Measurements from ENCODE around the gene VWA7.
"Not testable (repeated sequence)": the region's sequence is repeated elsewhere in the genome, so short reads cannot be mapped to it uniquely, and the experiment has no call there.

Gene VWA7, protein sequence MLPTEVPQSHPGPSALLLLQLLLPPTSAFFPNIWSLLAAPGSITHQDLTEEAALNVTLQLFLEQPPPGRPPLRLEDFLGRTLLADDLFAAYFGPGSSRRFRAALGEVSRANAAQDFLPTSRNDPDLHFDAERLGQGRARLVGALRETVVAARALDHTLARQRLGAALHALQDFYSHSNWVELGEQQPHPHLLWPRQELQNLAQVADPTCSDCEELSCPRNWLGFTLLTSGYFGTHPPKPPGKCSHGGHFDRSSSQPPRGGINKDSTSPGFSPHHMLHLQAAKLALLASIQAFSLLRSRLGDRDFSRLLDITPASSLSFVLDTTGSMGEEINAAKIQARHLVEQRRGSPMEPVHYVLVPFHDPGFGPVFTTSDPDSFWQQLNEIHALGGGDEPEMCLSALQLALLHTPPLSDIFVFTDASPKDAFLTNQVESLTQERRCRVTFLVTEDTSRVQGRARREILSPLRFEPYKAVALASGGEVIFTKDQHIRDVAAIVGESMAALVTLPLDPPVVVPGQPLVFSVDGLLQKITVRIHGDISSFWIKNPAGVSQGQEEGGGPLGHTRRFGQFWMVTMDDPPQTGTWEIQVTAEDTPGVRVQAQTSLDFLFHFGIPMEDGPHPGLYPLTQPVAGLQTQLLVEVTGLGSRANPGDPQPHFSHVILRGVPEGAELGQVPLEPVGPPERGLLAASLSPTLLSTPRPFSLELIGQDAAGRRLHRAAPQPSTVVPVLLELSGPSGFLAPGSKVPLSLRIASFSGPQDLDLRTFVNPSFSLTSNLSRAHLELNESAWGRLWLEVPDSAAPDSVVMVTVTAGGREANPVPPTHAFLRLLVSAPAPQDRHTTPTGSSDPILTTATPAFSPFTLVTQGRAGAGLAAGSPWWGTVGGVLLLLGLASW

GRCh38 chr6:31776989-31777666 lies at the start of gene VWA7:
TSS of gene VWA7 (minus strand) at chr6:31777328. CDS start at chr6:31776779, 549 bp downstream.
- DNase-seq: peak; percentile 75

- DNase-seq: peak; percentile 51
Observed at GRCh38 chr6:31826793-31827285, 49.7 kb upstream of the VWA7 start.

GRCh38 chr6:31825553-31825952 lies 48.4 kb upstream of the VWA7 start:
- no peak for DNase-seq

GRCh38 chr6:31823592-31824196 lies 46.6 kb upstream of the VWA7 start:
- not testable (repeated sequence) for DNase-seq

DNA sequence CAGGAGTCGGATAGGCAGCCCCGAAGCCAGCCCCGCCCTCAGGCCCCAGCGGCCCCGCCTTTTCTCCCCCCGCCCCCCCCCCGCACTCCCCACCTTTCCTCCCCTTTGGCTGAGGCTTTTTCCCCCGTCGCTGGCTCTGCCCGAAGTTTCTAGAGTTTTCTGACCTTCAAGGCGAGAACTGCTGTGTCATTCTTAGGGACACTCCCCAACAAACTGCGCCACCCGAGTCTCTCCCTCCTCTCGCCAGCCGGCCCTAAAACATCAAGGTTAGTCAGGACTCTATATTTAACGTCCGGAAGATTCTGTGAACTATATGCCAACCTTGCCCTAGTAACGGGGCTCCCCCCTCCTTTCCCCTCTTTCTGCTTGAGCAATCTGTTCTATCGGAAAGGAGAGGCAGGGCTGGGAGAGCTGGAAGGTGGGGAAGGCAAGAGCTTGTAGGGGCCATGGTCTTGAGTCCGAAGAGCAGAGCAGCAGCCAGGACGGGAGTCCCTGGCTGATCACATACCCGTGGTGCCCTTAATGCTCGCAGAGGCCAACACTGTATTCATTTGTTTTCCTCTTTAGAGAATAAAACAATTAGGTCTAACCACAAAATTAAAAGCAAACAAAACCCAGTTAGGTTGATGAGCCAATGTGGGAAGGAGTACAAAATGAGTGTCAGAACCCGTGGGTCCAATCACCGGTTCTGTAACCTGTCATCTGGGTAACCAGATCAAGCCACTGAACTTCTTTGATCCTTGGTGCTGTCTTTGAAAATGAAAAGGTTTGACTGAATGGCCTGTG lies 45.1 kb upstream of the VWA7 start:
- peak; percentile 75 for DNase-seq

DNA sequence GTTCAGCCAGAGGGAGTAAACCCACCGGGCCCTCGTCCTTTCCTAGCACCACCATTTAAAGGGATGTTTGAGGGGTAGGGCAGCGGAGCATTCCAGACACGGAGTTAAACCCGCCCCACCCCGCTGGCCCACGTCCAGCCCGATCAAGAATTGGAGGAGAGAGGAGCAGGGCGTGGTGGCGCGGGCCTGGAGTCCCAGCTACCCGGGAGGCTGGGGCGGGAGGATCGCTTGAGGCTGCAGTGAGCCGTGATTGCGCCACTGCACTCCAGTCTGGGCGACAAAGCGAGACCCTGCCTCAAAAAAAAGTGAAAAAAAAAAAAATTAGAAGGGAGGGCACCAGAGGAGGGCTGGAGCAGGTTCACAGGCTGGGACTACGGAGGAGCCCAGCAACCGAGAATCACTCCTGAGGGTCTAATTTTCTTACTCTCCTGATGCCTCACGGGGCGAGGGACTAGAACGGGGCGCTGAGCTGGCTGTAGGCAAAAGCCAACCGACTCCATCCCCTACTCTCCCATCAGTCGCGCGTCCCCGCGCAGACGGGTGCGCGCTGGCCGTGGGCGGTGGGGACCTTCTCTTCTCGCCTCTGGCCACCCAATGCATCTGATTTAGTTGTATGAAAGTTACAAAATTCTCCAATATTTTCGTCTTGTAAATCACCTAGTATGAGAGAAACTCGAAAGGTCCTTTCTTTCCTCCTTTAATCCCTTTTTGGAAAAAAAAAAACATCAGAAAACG lies 44.3 kb upstream of the VWA7 start:
- no peak for DNase-seq

GRCh38 chr6:31820399-31820798 lies 43.3 kb upstream of the VWA7 start:
- DNase-seq: not testable (repeated sequence)

GRCh38 chr6:31819871-31820299 lies 42.8 kb upstream of the VWA7 start:
- no peak for DNase-seq

GRCh38 chr6:31817929-31818511 lies 40.9 kb upstream of the VWA7 start:
- not testable (repeated sequence) for DNase-seq

- peak; percentile 67 for DNase-seq
Observed at GRCh38 chr6:31817133-31817928, 40.2 kb upstream of the VWA7 start.

DNA sequence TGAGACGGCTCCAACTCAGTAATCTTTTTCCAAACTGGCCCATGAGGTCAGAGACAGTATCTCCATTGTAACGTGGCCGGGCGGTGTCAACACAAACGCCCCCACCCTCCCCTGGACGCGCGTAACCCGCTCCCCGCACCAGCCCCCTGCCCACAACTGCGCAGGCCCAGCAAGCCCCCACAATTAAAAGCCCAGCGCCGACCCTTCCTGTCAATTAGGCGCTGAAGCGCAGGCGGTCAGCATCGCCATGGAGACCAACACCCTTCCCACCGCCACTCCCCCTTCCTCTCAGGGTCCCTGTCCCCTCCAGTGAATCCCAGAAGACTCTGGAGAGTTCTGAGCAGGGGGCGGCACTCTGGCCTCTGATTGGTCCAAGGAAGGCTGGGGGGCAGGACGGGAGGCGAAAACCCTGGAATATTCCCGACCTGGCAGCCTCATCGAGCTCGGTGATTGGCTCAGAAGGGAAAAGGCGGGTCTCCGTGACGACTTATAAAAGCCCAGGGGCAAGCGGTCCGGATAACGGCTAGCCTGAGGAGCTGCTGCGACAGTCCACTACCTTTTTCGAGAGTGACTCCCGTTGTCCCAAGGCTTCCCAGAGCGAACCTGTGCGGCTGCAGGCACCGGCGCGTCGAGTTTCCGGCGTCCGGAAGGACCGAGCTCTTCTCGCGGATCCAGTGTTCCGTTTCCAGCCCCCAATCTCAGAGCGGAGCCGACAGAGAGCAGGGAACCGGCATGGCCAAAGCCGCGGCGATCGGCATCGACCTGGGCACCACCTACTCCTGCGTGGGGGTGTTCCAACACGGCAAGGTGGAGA lies 38.1 kb upstream of the VWA7 start, which contains the start of the genes HSPA1A and HSPA1L:
Gene HSPA1A, plus strand, starts transcription at position 519 of the 814 bp plus-strand sequence. Its CDS starts 214 bp downstream, at position 733.
Gene HSPA1L, minus strand, starts transcription at position 259 of the 814 bp plus-strand sequence. CDS start 3,311 bp downstream, outside the sequence.
- peak; percentile 83 for DNase-seq

DNA sequence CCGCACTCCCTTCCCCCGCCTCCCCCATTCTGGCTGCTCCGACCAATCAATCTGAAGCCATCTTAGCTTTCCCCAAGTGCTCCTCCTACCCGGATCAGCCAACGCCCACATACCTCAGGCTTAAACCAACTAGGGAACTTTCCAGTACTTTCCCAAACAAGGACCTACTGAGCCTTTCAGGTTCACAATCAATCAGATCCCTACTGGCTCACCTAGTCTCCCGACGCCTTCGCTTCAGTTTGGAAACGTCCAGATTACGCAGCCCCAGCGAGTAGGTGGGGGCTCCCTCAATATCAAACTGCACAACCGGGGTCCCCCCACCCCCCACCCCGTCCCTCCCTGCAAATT lies 37.5 kb upstream of the VWA7 start:
- peak; percentile 74 for DNase-seq

GRCh38 chr6:31813465-31813849 lies 36.3 kb upstream of the VWA7 start:
- no peak for DNase-seq

GRCh38 chr6:31811645-31812044 lies 34.5 kb upstream of the VWA7 start:
- DNase-seq: no peak

GRCh38 chr6:31808599-31808998 lies 31.5 kb upstream of the VWA7 start:
- not testable (repeated sequence) for DNase-seq

- peak; percentile 96 for DNase-seq
Observed at GRCh38 chr6:31806470-31807272, 29.5 kb upstream of the VWA7 start, which contains the start of gene LSM2. TSS of gene LSM2 (minus strand) at chr6:31806966. CDS start at chr6:31806757, 209 bp downstream.

DNA sequence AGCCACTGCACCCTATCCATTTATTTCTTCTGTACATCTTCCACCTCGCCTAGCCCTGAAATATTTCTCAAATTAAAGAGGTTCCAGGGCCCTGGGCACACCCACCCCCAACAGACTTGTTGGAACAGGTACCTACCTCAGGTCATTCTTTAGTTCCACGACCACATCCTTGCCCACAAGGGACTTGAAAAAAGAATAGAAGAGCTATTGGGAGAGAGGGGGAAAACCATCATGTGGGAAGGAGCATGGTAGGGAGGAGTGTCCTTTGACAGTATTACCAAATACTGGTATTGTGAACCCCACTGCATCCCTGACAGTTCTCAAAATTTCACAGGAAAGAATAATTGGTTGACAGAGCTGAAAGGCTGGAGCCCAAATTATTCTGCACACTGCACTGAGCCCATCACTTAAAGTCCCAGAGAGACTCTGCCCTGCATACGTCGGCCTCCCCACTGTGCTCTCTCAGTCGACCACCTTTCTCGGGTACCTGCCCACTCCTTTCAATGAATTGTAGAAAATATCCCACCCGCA lies 28.9 kb upstream of the VWA7 start:
- no peak for DNase-seq
